Progenitor cell of endocrine pancreas (in vitro differentiated cells): Measurements from ENCODE around the gene SNX21. TPM values are rescaled to one million over a fixed set of nuclear protein-coding genes. Genes with fewer than 3 reads are reported as not detected.
A peak's percentile ranks its signal among the peaks of the same experiment; 100 is the strongest.

ENCODE experiments used
- DNase-seq: peaks from one replicate; pipeline ENCODE4 v3.0.0; 2021; ENCODE audit warnings: low spot score; ENCODE audit not compliant: unreplicated experiment
- H3K27ac Mint-ChIP-seq: 2 replicates; pipeline ENCODE4 v1.8.0; 2021; ENCODE audit warnings: mild to moderate bottlenecking, moderate library complexity, mixed read lengths
- H3K27me3 Mint-ChIP-seq: 2 replicates; pipeline ENCODE4 v1.8.0; 2021; ENCODE audit warnings: mixed read lengths
- H3K36me3 Mint-ChIP-seq: 2 replicates; pipeline ENCODE4 v1.8.0; 2022; ENCODE audit warnings: mixed read lengths; ENCODE audit not compliant: insufficient read depth
- H3K4me1 Mint-ChIP-seq: 2 replicates; pipeline ENCODE4 v1.8.0; 2021; ENCODE audit warnings: low read depth, mixed read lengths
- H3K4me3 Mint-ChIP-seq: 2 replicates; pipeline ENCODE4 v1.8.0; 2021; ENCODE audit warnings: low read depth, mild to moderate bottlenecking, moderate library complexity, mixed read lengths
- H3K9me3 Mint-ChIP-seq: 2 replicates; pipeline ENCODE4 v1.8.0; 2021; ENCODE audit warnings: low read depth, mixed read lengths
- CTCF ChIP-seq: fragments of 200-600 bp; sonication (generic); IDR thresholded peaks from one replicate; pipeline ENCODE4 v1.5.0; 2021; ENCODE audit warnings: antibody characterized with exemption, mild to moderate bottlenecking; ENCODE audit not compliant: unreplicated experiment
- total RNA-seq: library from RNA; stranded (reverse); gene quantifications from 2 replicates; pipeline ENCODE4 v1.2.1, GENCODE V29; 2021

SNX21 gene
- total RNA-seq, 1 donor from 2014 or later = 13.1 TPM

DNA sequence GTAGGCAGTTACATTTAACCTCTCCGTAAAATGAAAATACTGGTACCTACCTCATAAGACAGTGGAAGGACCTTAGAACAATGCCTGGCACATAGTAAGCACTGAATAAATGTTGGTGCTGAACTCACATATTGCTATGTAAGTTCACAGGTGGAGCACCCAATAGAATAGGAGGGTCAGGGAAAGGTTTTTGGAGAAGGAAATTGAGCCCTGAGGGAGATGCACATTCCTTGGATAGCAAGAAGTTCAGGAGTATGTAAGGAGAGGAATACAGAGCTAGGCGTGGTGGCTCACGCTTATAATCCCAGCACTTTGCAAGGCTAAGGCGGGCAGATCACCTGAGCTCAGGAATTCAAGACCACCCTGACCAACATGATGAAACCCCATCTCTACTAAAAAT is 14.1 kb upstream of the SNX21 start:
- no peak for DNase-seq
- TF ChIP-seq CTCF = no peak
- Mint-ChIP-seq H3K4me3 (no peak overlapping the region), H3K27me3 (peaks cover 27% of the 10 kb centered on the region), H3K27ac (no peak overlapping the region), H3K9me3 (no peaks in the 10 kb centered on the region), H3K36me3 (peaks cover 2% of the 10 kb centered on the region), H3K4me1 (peaks cover 2% of the 10 kb centered on the region)

GRCh38 chr20:45821947-45822346 is 11.7 kb upstream of the SNX21 start:
- DNase-seq = no peak
- H3K4me3 Mint-ChIP-seq = no peak overlapping the region
- no peak overlapping the region for H3K27ac Mint-ChIP-seq
- no peaks in the 10 kb centered on the region for H3K4me1 Mint-ChIP-seq
- peaks cover 31% of the 10 kb centered on the region for H3K27me3 Mint-ChIP-seq
- TF ChIP-seq CTCF = no peak
- H3K9me3 Mint-ChIP-seq = no peaks in the 10 kb centered on the region
- H3K36me3 Mint-ChIP-seq = no peaks in the 10 kb centered on the region

- TF ChIP-seq CTCF = no peak
- peaks cover 31% of the 10 kb centered on the region for H3K27me3 Mint-ChIP-seq
- no peak overlapping the region for H3K4me3 Mint-ChIP-seq
- DNase-seq = no peak
- H3K4me1 Mint-ChIP-seq = no peaks in the 10 kb centered on the region
- H3K9me3 Mint-ChIP-seq = no peaks in the 10 kb centered on the region
- no peaks in the 10 kb centered on the region for H3K36me3 Mint-ChIP-seq
- H3K27ac Mint-ChIP-seq = no peak overlapping the region
Observed at GRCh38 chr20:45822857-45823256, 10.7 kb upstream of the SNX21 start.

- TF ChIP-seq CTCF = peak; percentile 36
- no peak overlapping the region for H3K27ac Mint-ChIP-seq
Observed at GRCh38 chr20:45823949-45824835, 9.4 kb upstream of the SNX21 start.

DNA sequence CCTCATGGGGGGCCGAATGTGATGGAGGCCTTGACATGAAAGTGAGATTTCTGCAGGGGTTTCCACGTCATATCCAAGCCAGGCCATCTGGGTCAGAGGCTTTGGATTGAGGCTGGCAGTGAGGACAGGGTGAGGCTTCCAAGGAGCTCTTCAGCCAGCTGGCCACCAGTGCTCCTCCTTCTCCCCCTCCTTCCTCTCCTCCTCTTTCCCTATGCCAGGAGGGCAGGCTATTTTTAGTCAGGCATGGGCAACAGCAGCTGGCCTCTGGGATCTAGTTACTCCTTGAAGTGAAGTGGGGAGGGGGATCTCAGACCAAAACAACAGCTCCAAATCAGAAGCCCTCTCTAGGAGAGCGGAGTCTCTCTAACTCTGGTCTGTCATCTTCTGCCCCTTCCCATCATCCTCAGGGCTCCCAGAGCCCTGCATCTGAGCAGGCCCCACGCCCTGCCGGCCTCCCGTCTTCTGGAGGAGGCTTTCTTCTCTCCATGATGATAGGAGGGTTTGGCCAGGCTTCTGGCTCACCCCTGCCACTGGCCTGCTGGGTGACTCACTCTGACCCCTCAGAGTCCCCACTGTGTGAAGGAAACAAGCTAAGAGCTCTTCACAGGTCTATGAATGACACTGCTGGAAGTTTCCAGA is 7.1 kb upstream of the SNX21 start:
- Mint-ChIP-seq H3K27ac (no peak overlapping the region), H3K4me3 (no peak overlapping the region), H3K4me1 (no peaks in the 10 kb centered on the region), H3K36me3 (no peaks in the 10 kb centered on the region), H3K27me3 (peaks cover 30% of the 10 kb centered on the region), H3K9me3 (no peaks in the 10 kb centered on the region)
- no peak for DNase-seq
- TF ChIP-seq CTCF = no peak

More at GRCh38 chr20:45823949-45824835, 9.4 kb upstream of the SNX21 start:
- Mint-ChIP-seq H3K36me3 (no peaks in the 10 kb centered on the region), H3K9me3 (no peaks in the 10 kb centered on the region), H3K4me1 (no peaks in the 10 kb centered on the region), H3K27me3 (peaks cover 31% of the 10 kb centered on the region), H3K4me3 (peak overlapping the region; percentile 3)
- peak; percentile 15 for DNase-seq
